ENCODE measurements around the gene TPSB2. TPM values are rescaled to one million over a fixed set of nuclear protein-coding genes. Genes with fewer than 3 reads are reported as not detected.
"Not testable (repeated sequence)": the region's sequence is repeated elsewhere in the genome, so short reads cannot be mapped to it uniquely, and the experiment has no call there.

TPSB2 gene
- total RNA-seq, 1 donor from 2014 or later: not detected

GRCh38 chr16:1237990-1238389 lies 8.0 kb upstream of the TPSB2 start:
- DNase-seq (ENCODE audit: low read depth): no peak
- peak; percentile 98 for FAIRE-seq

GRCh38 chr16:1236659-1237058 lies 6.7 kb upstream of the TPSB2 start:
- not testable (repeated sequence) for FAIRE-seq; H3K36me3 ChIP-seq (ENCODE audit: control insufficient read depth, insufficient read depth, low read length)

More at GRCh38 chr16:1237990-1238389, 8.0 kb upstream of the TPSB2 start:
- TF ChIP-seq CTCF (IDR thresholded peaks at IDR 0.05; ENCODE audit: insufficient read depth, low read length, severe bottlenecking): no peak
- H3K27me3 ChIP-seq (ENCODE audit: control insufficient read depth, insufficient read depth, low read length): no peaks in the 10 kb centered on the region
- no peaks in the 10 kb centered on the region for H3K36me3 ChIP-seq (ENCODE audit: control insufficient read depth, insufficient read depth, low read length)
- no peak overlapping the region for H3K4me3 ChIP-seq (ENCODE audit: low read depth, low read length)

GRCh38 chr16:1232049-1232748 lies 2.2 kb upstream of the TPSB2 start:
- FAIRE-seq; H3K36me3 ChIP-seq (ENCODE audit: control insufficient read depth, insufficient read depth, low read length); DNase-seq (ENCODE audit: low read depth); H3K27me3 ChIP-seq (ENCODE audit: control insufficient read depth, insufficient read depth, low read length); H3K4me3 ChIP-seq (ENCODE audit: low read depth, low read length): not testable (repeated sequence)

More at GRCh38 chr16:1236659-1237058, 6.7 kb upstream of the TPSB2 start:
- not testable (repeated sequence) for H3K27me3 ChIP-seq (ENCODE audit: control insufficient read depth, insufficient read depth, low read length); DNase-seq (ENCODE audit: low read depth); H3K4me3 ChIP-seq (ENCODE audit: low read depth, low read length)

GRCh38 chr16:1231301-1231700 lies 1.3 kb upstream of the TPSB2 start:
- FAIRE-seq; H3K36me3 ChIP-seq (ENCODE audit: control insufficient read depth, insufficient read depth, low read length); DNase-seq (ENCODE audit: low read depth); H3K4me3 ChIP-seq (ENCODE audit: low read depth, low read length); H3K27me3 ChIP-seq (ENCODE audit: control insufficient read depth, insufficient read depth, low read length): not testable (repeated sequence)

GRCh38 chr16:1230471-1231212 lies 658 bp upstream of the TPSB2 start:
- not testable (repeated sequence) for FAIRE-seq; H3K27me3 ChIP-seq (ENCODE audit: control insufficient read depth, insufficient read depth, low read length); H3K36me3 ChIP-seq (ENCODE audit: control insufficient read depth, insufficient read depth, low read length); DNase-seq (ENCODE audit: low read depth); H3K4me3 ChIP-seq (ENCODE audit: low read depth, low read length)

- not testable (repeated sequence) for H3K4me3 ChIP-seq (ENCODE audit: low read depth, low read length)
Observed at GRCh38 chr16:1229476-1229875, 508 bp downstream of the TPSB2 start.

GRCh38 chr16:1228227-1228626 lies 1.8 kb downstream of the TPSB2 start:
- FAIRE-seq; H3K36me3 ChIP-seq (ENCODE audit: control insufficient read depth, insufficient read depth, low read length); H3K27me3 ChIP-seq (ENCODE audit: control insufficient read depth, insufficient read depth, low read length); DNase-seq (ENCODE audit: low read depth); H3K4me3 ChIP-seq (ENCODE audit: low read depth, low read length): not testable (repeated sequence)

More at GRCh38 chr16:1229476-1229875, 508 bp downstream of the TPSB2 start:
- not testable (repeated sequence) for DNase-seq (ENCODE audit: low read depth); H3K36me3 ChIP-seq (ENCODE audit: control insufficient read depth, insufficient read depth, low read length); H3K27me3 ChIP-seq (ENCODE audit: control insufficient read depth, insufficient read depth, low read length); FAIRE-seq

GRCh38 chr16:1226692-1227091 lies 3.3 kb downstream of the TPSB2 start:
- peak; percentile 81 for FAIRE-seq
- H3K27me3 ChIP-seq (ENCODE audit: control insufficient read depth, insufficient read depth, low read length); DNase-seq (ENCODE audit: low read depth); H3K4me3 ChIP-seq (ENCODE audit: low read depth, low read length); H3K36me3 ChIP-seq (ENCODE audit: control insufficient read depth, insufficient read depth, low read length): not testable (repeated sequence)

- not testable (repeated sequence) for DNase-seq (ENCODE audit: low read depth); FAIRE-seq; H3K36me3 ChIP-seq (ENCODE audit: control insufficient read depth, insufficient read depth, low read length); H3K4me3 ChIP-seq (ENCODE audit: low read depth, low read length); H3K27me3 ChIP-seq (ENCODE audit: control insufficient read depth, insufficient read depth, low read length)
Observed at GRCh38 chr16:1225728-1226311, 4.2 kb downstream of the TPSB2 start.

Data from bronchial epithelial cell (primary cell).